ENCODE data around the gene PPM1E.

PPM1E gene

DNA sequence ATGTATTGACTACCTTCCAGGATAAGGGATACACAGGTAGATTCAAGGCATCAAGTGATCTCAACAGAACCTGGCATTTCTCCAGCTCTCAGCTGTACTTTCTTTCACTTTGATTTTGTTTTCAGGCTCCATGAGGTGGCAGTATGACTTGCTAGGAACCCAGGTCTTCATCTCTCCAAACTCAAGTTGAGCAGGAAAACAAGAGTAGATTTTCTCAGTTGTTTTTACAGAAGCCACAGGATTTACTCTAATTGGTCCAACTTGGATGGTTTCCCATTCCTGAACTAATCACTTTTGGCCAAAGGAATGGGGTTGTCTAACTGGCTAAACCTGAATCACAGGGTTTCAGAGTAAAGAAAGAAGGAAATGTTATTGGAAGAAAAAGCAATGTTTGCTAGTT, 204.4 kb downstream of the PPM1E start:
- Histone ChIP-seq H3F3A (ENCODE audit: low read depth) (no peaks in the 10 kb centered on the region), H2AFZ (ENCODE audit: low read length) (peak overlapping the region; percentile 47; the same call in 1 of the 2 replicates)

DNA sequence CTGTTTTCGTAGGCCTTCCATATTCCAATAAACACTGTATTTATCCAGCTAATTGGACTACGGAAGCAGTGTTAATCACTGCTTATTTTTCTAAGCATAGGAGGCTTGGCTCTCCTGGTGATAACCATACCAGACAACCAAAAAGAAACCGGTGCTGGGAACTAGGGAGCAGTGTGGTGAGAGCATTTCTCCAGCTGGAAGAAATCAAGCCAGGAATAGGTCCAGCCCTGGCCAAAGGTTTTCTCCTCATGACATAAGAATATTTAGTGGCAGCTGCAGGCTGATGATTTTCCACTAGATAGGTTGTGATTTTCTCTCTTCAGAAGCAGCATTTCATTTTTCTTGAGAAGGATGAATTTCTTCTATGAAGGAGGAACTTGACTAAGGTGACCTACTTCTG, 209.6 kb downstream of the PPM1E start:
- Histone ChIP-seq H2AFZ (ENCODE audit: low read length) (no peak overlapping the region), H3K9me3 (ENCODE audit: insufficient read depth, low read depth, low read length) (no peaks in the 10 kb centered on the region), H3K79me2 (ENCODE audit: insufficient read depth, low read length) (no peaks in the 10 kb centered on the region), H3K27me3 (ENCODE audit: insufficient read depth, low read length, poor library complexity, severe bottlenecking) (no peaks in the 10 kb centered on the region), H3K36me3 (ENCODE audit: insufficient read depth, low read length) (no peaks in the 10 kb centered on the region), H3K4me2 (ENCODE audit: low read depth, low read length, poor library complexity, severe bottlenecking) (no peak overlapping the region), H4K20me1 (ENCODE audit: insufficient read depth, low read length, poor library complexity, severe bottlenecking) (no peaks in the 10 kb centered on the region), H3K4me3 (ENCODE audit: low read length, poor library complexity, severe bottlenecking) (no peak overlapping the region), H3K4me1 (ENCODE audit: insufficient read depth, low read length, poor library complexity, severe bottlenecking) (peaks cover 11% of the 10 kb centered on the region), H3K9me2 (replicated peaks; ENCODE audit: low read depth, low read length) (no peaks in the 10 kb centered on the region), H3F3A (ENCODE audit: low read depth) (no peaks in the 10 kb centered on the region), H3K9ac (ENCODE audit: low read depth, low read length, poor library complexity, severe bottlenecking) (no peak overlapping the region)
- no peak for TF ChIP-seq EZH2phosphoT487 (IDR thresholded peaks at IDR 0.05; ENCODE audit: borderline replicate concordance)
- TF ChIP-seq, protein P1, sequence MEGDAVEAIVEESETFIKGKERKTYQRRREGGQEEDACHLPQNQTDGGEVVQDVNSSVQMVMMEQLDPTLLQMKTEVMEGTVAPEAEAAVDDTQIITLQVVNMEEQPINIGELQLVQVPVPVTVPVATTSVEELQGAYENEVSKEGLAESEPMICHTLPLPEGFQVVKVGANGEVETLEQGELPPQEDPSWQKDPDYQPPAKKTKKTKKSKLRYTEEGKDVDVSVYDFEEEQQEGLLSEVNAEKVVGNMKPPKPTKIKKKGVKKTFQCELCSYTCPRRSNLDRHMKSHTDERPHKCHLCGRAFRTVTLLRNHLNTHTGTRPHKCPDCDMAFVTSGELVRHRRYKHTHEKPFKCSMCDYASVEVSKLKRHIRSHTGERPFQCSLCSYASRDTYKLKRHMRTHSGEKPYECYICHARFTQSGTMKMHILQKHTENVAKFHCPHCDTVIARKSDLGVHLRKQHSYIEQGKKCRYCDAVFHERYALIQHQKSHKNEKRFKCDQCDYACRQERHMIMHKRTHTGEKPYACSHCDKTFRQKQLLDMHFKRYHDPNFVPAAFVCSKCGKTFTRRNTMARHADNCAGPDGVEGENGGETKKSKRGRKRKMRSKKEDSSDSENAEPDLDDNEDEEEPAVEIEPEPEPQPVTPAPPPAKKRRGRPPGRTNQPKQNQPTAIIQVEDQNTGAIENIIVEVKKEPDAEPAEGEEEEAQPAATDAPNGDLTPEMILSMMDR (conservative IDR thresholded peaks at IDR 0.05; ENCODE audit: low read length), result no peak

More for the DNA sequence above, 204.4 kb downstream of the PPM1E start:
- Histone ChIP-seq H3K27me3 (ENCODE audit: insufficient read depth, low read length, poor library complexity, severe bottlenecking) (no peaks in the 10 kb centered on the region), H3K4me1 (ENCODE audit: insufficient read depth, low read length, poor library complexity, severe bottlenecking) (no peaks in the 10 kb centered on the region), H3K4me2 (ENCODE audit: low read depth, low read length, poor library complexity, severe bottlenecking) (no peak overlapping the region), H3K79me2 (ENCODE audit: insufficient read depth, low read length) (no peaks in the 10 kb centered on the region), H3K36me3 (ENCODE audit: insufficient read depth, low read length) (no peaks in the 10 kb centered on the region), H3K4me3 (ENCODE audit: low read length, poor library complexity, severe bottlenecking) (no peak overlapping the region), H3K9me3 (ENCODE audit: insufficient read depth, low read depth, low read length) (no peaks in the 10 kb centered on the region), H3K9me2 (replicated peaks; ENCODE audit: low read depth, low read length) (no peaks in the 10 kb centered on the region), H4K20me1 (ENCODE audit: insufficient read depth, low read length, poor library complexity, severe bottlenecking) (no peaks in the 10 kb centered on the region), H3K9ac (ENCODE audit: low read depth, low read length, poor library complexity, severe bottlenecking) (no peak overlapping the region)
- TF ChIP-seq EZH2phosphoT487 (IDR thresholded peaks at IDR 0.05; ENCODE audit: borderline replicate concordance), result no peak
- TF ChIP-seq, protein P1 (conservative IDR thresholded peaks at IDR 0.05; ENCODE audit: low read length), result peak; percentile 60

DNA sequence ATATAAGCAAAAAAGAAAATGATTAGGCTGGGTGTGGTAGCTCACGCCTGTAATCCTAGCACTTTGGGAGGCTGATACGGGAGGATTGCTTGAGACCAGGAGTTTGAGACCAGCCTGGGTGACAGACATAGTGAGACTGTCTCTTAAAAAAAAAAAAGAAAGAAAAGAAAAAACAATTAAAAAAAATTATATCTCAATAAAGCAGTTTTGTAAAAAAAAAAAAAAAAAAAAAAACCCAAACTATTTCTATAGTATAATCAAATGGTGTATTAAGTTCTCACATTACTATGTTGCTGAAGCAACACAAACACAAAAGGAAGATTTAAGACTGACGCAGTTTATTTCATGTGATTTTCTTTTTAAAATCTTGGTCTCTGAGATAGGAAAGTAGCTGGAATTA, 210.6 kb downstream of the PPM1E start:
- Histone ChIP-seq H3K9ac (ENCODE audit: low read depth, low read length, poor library complexity, severe bottlenecking) (no peak overlapping the region), H3K4me3 (ENCODE audit: low read length, poor library complexity, severe bottlenecking) (no peak overlapping the region), H3K9me2 (replicated peaks; ENCODE audit: low read depth, low read length) (no peaks in the 10 kb centered on the region), H4K20me1 (ENCODE audit: insufficient read depth, low read length, poor library complexity, severe bottlenecking) (no peaks in the 10 kb centered on the region), H3K9me3 (ENCODE audit: insufficient read depth, low read depth, low read length) (no peaks in the 10 kb centered on the region), H3K4me1 (ENCODE audit: insufficient read depth, low read length, poor library complexity, severe bottlenecking) (peaks cover 11% of the 10 kb centered on the region), H2AFZ (ENCODE audit: low read length) (no peak overlapping the region), H3K4me2 (ENCODE audit: low read depth, low read length, poor library complexity, severe bottlenecking) (no peak overlapping the region), H3F3A (ENCODE audit: low read depth) (no peaks in the 10 kb centered on the region), H3K27me3 (ENCODE audit: insufficient read depth, low read length, poor library complexity, severe bottlenecking) (no peaks in the 10 kb centered on the region), H3K79me2 (ENCODE audit: insufficient read depth, low read length) (no peaks in the 10 kb centered on the region), H3K36me3 (ENCODE audit: insufficient read depth, low read length) (no peaks in the 10 kb centered on the region)
- no peak for TF ChIP-seq EZH2phosphoT487 (IDR thresholded peaks at IDR 0.05; ENCODE audit: borderline replicate concordance)
- TF ChIP-seq, protein P1 (conservative IDR thresholded peaks at IDR 0.05; ENCODE audit: low read length), result no peak

All from Loucy (cell line).